GM19324 (cell line): ENCODE data around the gene PRSS12.

ENCODE experiments used
- ATAC-seq: cut with Tn5 transposase; IDR thresholded peaks from one replicate; pipeline ENCODE4 v1.9.1; 2021; ENCODE audit warnings: mild to moderate bottlenecking, moderate library complexity; ENCODE audit not compliant: unreplicated experiment, low FRiP score

PRSS12 gene

DNA sequence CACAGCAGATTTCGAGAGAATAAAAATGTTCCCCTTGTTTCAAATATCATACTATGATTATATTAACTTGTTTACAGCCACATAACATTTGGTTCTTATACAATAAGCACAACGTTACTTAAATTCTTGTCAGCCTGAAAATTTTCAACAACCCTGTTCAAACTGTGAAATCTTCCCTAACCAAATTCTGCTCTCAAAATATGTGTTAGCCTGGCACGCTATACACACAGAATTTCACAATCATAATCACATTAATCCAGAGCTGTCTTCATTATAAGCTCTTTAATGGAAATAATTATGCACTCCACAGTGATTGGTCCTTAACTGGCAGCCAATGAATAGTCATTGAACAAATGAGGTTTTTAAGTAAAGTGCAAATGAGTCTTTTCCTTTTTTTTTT, 7.3 kb upstream of the PRSS12 start:
- ATAC-seq: no peak

DNA sequence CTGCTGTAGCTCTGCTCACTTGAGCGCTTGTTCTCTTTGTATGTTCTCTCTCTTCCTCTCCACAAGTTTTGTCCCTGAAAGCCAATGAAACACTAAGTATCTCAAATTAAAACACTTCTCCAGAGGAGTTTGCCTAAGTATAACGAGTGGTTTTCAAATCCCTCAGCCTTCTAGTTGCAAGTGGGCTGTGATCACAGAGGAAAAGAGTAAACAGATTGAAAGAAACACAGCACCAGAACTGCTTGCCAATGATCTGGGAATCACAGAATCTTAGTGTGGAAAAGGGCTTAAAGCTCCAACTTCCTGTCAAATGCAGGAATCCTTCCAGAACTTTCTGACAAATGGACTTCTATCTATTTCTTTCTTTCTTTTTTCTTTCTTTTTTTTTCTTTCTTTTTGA, 4.8 kb upstream of the PRSS12 start:
- ATAC-seq: no peak

DNA sequence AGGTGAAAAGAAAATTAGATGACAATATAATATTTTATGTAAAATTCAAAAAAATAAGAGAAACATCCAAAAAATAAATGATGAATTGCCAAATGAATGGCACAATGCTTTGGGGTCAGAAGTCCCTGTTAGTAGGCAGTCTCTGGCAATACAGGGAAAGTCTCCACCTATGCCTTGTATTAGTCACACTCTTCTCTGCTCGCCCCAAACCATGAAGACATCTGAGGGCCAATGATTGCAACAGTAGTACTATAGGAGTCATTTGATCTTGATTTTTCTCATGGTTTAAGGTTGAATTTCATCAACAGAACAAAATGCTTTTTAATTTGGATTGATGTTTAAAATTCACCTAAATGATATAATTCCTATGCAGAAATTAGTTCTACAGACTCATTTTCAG, 3.9 kb upstream of the PRSS12 start:
- no peak for ATAC-seq

DNA sequence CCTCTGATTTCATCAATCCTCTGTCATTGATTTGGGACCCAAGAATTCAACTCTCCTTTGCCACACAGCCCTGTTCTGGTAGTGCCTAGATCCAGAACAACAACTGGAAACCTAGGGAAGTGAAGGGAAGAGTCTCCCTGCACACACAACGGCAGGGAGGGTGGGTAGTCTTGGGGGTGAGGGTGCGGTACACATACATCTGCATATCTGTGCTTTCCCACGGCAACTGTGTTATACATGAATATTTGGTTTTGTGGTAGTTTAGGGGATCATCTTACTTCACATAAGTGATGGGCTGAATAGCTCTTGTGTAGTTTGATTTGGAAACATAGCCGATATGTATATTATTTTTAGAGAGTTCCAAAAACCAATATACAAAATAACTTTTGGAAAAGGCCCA, 3.3 kb upstream of the PRSS12 start:
- ATAC-seq: no peak

DNA sequence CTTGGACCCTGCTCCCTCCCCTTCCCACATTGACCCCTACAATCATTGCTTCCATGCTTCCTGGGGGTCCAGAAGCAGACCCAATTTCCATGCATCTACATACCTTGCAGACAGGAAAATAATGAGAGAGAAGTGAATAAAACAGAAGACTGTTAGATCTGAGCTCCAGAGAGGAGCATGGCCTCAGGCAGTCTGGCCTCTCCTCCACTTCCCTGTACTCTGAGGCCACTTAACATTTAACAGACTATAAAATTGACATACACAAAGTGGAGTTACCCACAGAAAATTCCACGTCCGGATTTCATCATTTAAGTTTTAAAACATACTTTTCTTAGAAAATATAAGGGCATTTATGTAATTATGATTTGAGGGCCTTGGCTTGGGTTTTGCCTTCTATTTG, 2.1 kb upstream of the PRSS12 start:
- ATAC-seq: no peak

DNA sequence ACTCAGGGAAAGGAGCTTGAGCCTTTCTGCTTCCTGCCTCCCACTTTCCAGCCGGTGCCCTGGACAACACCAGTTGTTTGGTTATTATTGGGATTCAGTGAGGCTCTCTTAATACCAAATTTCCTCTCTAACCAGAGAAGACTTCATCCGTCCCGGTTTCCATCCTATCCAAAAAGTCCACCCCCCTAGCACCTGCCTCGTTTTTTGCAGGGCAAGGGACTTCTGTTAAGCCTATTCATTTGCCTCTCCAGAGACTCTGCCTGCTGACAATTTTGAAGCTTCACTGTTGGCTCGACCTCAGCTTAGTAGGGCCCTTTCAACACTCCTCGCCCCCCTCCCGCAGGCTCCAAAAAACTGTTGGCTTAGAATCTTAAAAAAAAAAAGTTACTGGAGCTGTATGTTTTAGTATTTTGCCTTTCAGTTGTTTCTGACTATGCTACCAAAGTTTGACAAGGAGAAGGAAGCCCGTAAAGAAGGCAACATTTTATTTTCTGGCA, 779 bp upstream of the PRSS12 start:
- no peak for ATAC-seq

DNA sequence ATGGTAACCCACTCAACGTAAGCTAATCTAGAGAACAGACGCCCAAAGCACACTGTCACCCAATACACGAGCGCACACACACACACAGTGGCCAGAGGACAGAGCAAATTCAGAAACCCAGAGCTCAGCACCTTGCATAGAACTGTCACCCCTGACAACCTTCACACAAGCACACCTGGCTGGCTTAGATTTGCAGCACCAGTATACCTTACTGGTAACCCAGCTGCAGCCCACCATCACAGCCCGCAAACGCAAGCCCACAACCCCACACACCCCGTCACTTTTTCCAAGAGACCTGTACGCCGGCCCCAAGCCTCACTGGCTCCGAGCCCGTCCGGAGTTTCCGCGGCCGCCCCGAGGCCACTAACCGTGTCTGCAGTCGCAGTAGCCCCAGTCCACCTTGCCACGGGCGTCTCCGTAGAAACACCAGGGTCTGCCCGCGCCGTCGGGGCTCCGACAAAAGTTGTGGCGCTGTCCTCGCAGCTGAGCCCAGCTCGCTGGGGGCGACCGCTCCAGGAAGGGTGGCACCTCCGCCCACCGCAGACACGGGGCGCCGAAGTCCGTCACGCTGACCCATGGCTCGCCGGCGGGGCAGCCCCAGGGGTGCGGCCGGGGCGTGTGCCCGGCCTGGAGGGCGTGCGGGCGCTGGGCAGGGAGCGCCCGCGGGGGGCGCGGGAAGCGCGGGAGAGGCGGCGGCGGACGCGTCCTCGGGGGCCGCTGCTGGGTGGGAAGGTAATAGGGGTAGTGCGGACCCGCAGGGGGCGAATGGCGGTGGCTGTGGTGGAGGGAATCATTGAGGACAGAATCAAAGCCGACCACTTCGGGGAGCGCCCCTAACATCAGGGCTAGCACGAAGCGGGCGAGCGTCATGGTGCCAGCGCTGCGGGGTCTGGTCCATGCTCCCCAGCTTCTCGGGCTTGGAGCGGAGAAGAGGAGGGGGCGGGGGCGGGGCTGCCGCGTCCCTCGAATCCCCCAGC, 664 bp downstream of the PRSS12 start:
- ATAC-seq: peak; percentile 30

DNA sequence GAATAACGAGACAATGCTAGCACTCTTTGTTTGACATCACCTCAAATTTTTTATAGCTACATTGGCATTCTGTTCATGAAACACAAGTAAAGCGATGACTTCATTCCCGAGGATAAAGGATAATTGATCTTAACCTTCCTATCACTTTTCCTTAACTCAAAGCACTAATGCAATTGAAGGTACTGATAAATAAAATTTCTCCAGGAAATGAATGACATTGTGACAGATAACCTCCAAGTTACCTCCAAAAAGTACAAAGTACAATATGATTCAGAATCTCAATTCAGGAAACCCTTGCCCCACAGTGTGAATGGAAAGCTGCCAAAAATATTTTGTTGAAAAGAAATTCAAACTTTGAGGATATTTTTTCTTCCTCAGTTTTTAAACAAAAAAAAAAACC, 1.8 kb downstream of the PRSS12 start:
- ATAC-seq: no peak

DNA sequence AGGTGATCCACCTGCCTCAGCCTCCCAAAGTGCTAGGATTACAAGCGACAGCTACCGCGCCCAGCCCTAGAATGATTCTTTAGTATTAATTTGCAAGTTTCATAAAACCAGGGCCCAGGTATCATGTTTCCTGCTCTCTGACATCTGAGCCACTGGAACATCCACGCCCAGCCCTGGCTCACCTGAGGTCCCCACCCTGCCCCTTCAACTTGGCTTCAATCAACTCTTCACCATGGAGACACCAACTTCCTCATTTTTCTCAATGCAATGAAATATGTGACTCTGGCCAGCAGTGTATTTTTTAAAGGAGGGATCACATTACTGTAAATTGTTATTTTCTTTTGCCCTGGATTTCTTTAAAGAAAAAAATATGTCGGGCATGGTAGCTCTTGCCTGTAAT, 3.9 kb downstream of the PRSS12 start:
- ATAC-seq: no peak

DNA sequence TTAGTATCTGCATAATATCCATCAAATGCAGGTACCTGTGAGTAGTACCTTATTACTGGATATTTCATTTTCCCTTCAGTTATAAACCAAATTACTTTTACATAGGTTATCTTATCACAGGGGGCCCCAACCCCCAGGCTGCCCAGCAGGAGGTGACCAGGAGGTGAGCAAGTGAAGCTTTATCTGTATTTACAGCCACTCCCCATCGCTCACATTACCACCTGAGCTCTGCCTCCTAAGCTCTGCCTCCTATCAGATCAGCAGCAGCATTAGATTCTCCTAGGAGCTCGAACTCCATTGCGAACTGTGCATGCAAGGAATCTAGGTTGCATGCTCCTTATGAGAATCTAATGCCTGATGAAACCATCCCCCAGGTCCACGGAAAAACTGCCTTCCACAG, 6.3 kb downstream of the PRSS12 start:
- ATAC-seq: no peak

DNA sequence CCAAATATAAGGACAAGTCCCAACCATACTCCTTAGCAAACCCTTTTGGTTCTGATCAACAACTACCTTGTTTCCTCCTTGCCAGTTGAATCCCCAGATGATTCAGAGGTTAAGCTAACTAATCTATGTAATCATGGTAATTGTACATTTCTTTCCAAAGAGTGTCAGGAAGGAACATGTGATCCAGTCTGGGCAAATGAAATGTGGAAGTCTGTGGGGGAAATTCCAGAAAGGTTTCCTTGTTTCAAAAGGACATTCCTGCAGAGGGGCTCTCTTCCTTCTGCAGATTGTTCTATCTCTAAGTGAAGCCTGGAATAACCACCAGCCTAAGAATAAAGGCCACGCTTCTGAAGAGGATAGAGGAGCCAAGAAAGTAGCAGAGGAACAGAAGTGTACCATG, 7.0 kb downstream of the PRSS12 start:
- no peak for ATAC-seq

DNA sequence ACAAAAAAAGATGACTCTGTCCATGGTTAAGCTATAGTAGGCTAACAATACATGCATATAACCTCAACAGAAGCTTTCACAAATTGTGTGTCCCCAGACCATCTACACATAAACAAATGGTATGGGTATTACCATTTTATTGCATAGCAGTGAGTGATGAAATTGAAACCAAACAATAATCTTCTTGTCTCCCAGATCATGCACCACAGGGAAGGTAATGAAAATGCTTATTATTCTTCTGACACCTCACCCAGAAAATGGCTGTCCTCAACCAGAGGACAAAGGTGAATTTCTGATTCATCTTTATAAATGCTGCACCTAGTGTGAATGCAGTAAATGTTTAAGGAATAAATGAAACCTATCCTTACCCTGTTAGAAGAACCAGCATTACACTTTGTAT, 8.0 kb downstream of the PRSS12 start:
- no peak for ATAC-seq

DNA sequence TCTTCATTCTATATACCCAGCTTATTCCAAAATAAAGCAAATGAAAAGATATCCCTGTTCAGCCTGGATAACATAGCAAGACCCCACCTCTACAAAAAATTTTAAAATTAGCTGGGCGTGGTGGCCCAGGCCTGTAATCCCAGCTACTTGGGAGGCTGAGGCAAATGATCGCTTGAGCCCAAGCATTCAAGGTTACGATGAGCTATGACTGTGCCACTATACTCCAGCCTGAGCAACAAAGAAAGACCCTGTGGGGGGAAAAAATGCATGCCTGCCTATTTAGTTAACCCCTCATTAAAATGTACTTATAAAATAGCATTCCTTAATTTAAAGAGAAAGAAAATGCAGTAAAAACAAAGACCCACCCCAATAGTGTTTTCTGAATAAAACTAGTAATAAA, 9.3 kb downstream of the PRSS12 start:
- ATAC-seq: no peak

DNA sequence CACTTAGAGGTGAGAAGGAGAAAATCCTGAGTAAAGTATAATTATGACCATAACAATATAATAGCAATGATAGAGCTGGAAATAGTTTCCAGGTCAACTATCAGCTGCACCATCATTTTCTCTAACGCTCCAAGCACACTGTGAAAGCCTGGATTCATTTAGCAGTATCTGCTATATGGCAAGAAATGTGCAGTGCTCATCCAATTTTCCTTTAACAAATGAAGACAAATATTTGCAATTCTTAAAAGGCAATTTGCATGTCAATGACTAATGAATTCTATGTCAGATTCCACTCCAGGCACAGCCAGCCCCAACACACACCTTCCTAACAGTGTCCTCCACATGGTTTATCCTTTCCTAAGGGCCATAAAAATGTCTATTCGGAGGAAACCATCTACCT, 12.7 kb downstream of the PRSS12 start:
- ATAC-seq: no peak

DNA sequence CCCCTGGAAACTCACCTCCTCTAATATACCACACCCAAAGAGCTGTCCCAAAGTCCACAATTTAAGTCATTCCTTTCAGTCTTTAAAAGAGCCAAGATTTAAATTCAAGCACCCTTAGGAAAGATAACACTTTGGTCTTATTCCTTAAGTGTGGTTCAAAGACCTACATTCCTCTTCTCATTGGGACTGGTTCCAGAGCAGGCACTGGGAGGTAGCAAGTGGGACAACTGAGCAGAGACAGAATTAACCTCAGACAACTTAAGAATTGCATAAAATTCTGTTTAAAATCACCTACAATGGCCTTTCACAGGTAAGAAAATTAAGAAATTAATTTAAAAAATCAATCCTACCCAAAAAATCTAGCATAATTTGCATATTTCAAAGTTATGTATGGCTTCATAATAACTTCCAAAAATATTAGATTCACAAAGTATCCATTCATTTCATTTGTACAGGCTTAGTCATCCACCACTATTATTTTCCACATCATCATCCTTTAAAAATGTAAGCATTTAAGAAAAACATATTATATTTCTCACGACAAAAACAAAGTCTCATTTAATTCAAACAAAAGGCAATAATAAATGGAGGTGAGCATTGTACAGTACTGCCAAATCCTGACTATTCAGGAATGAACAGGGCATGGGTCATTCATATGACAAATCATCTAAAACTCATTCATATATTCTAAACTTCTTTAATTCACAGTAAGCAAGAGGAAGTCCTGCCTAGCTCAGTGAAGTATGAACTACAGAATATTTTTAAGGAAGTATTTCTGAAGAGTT, 13.6 kb downstream of the PRSS12 start:
- no peak for ATAC-seq

DNA sequence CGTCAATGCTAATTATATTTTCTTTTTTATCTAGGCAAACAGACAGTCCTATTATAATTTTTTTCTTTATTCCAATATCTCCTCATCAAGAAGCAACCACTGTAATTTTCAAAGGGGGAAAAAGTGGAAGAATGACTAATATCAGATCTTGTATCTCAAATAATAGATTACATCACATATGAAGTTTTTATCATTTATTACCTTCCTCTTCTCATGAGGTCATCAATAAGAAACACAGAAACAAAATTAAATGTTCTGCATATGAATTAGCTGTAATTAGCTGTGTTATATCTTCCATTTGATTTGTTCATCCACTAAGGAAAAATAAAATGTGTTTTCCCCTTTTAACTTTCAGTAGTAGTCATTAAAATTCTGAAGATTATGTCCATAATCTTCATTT, 14.3 kb downstream of the PRSS12 start:
- no peak for ATAC-seq

DNA sequence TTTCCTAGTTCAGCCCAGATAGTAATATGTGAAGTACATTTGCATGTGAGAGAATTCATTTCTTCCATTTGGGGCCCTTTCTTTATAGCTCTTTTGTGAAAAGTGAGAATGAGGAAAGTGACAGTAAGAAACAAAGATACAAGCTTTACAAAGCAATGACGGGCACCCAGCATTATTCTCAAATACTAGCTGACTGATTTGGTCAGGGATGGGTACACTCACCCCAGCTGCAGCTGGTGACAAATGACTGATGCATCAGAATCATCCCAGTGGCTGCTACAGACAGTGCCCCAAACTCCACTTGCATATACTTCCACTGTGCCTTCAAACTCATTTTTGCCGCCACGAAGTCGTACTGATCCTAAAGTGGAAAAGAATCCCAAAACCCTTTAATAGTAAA, 14.8 kb downstream of the PRSS12 start:
- no peak for ATAC-seq

DNA sequence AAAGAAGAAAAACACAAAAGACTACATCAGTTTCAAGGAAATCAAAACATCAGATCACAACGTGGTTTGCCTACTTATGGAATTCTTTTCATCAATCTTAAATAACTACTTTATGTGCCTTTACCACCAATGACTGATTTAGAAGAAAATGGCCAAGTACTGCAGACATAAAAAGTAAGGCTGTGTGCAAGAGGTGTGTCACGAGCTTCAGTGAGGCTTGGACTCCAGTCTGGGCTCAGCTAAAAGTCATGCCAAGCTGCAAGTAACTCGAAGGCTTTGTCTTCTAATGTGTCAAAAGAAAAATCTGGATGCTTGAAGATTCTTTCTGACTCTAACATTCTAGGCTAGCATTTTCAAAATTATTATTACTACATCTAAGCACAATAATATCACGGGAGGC, 17.0 kb downstream of the PRSS12 start:
- ATAC-seq: no peak

DNA sequence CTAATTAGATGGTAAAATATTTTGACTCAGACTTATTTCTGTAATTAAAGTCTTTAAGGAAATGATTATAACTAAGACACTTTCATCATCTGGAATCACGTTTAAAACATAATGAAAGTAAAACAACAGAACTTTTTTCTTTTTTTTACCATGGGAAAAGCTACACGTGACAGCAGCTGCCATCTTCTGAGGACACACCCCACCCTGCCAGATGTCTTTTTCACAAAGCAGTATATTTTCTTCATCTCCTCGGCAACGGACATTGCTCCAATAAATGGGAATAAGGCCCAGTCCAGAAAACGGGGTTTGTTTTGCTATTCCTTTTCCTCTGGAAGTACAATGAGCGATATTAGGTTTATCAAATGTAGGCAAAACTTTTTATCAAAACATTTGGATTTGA, 17.5 kb downstream of the PRSS12 start:
- no peak for ATAC-seq

DNA sequence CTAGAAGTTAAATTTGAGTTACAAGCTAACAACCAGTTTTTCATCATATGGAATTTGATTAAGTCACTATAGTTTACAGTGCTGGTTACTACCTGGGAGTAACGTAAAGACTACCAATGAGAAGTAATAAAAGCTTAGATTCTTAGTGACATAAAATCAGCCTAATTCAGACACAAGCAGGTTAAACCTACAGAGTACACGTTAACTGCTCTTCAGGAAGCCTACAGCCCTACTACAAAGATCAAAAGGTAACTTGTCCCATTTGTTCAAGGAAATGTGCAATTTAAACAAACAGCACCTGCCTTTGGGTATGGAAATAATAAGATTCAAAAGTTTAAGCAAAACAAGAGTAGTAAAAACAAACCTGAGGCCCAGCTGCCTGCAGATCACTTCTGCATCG, 21.5 kb downstream of the PRSS12 start:
- no peak for ATAC-seq

DNA sequence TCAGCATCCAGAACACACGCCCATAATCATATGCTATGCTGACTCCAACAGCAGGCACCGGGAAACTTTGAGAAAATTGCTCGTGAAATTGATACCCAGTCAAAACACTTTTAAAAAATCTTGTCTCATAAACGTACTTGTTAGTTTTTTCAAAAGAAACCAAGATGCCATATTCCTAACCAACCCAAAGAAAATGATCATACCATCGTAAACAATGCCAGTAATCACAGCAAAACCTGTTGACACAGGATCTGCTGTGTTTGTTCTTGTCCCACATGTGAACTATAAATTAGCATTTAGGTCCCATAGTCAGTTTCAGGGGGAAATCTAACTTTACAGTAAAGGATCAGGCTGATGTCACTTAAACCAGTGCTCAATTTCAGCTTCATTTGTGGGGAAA, 23.0 kb downstream of the PRSS12 start:
- ATAC-seq: no peak
